Kidney (tissue), 14 donors: ENCODE results near the gene SCN1A. TPM values are rescaled to one million over a fixed set of nuclear protein-coding genes. Genes with fewer than 3 reads are reported as not detected.

Experiments used
- DNase-seq, 5 donors: peaks; one replicate each; pipeline ENCODE4 v3.0.0-alpha.2; 2013 to 2020
- FAIRE-seq: peaks from 2 replicates; lab custom pipeline; 2012; peaks lifted over from hg19 to GRCh38; lab: Jason Lieb, UNC
- H3K27ac ChIP-seq, 2 donors: one replicate each; pipeline ENCODE4 v1.7.0; 2013; ENCODE audit warnings: low read depth in 2 of 2, low read length in 2 of 2, inconsistent platforms in 1 of 2
- H3K27me3 ChIP-seq: one replicate; pipeline ENCODE4 v1.7.1; 2013; ENCODE audit warnings: low read length, inconsistent platforms; ENCODE audit not compliant: control insufficient read depth, insufficient read depth
- H3K36me3 ChIP-seq, 3 donors: one replicate each; pipeline versions ENCODE4 v1.7.0 to v1.7.1; 2013; ENCODE audit warnings: low read length in 3 of 3, control low read depth in 1 of 3, inconsistent platforms in 1 of 3; ENCODE audit not compliant: insufficient read depth in 3 of 3, control insufficient read depth in 2 of 3
- H3K4me1 ChIP-seq, 3 donors: one replicate each; pipeline versions ENCODE4 v1.7.0 to v1.7.1; 2013; ENCODE audit warnings: low read length in 3 of 3, inconsistent platforms in 1 of 3, low read depth in 1 of 3; ENCODE audit not compliant: control insufficient read depth in 2 of 3, insufficient read depth in 2 of 3
- H3K4me3 ChIP-seq, 3 donors: one replicate each; pipeline versions ENCODE4 v1.7.0 to v1.8.1; 2013; ENCODE audit warnings: low read length in 3 of 3, control low read depth in 1 of 3, inconsistent platforms in 1 of 3
- H3K9ac ChIP-seq, 3 donors: one replicate each; pipeline versions ENCODE4 v1.7.0 to v1.7.1; 2013; ENCODE audit warnings: low read length in 3 of 3, control low read depth in 1 of 3, inconsistent platforms in 1 of 3
- H3K9me3 ChIP-seq, 3 donors: one replicate each; pipeline versions ENCODE4 v1.7.0 to v1.7.1; 2013; ENCODE audit warnings: low read length in 3 of 3, control low read depth in 1 of 3, inconsistent platforms in 1 of 3; ENCODE audit not compliant: control insufficient read depth in 2 of 3, insufficient read depth in 1 of 3
- intact Hi-C: fragments of 100-400 bp; cut with DNase I; formaldehyde crosslinking; loops from one replicate; pipeline ENCODE4 v1.11.1; 2022
- polyA plus RNA-seq: library from polyadenylated mRNA; stranded (reverse); fragments of 350-450 nt; fragmentation: Illumina TruSeq; extraction: RNeasy Lipid Tissue Mini Kit (QIAGEN cat#74804); gene quantifications from one replicate; pipeline ENCODE4 v1.2.3, GENCODE V29; 2014; ENCODE audit warnings: low read depth, low replicate concordance; ENCODE audit not compliant: insufficient read depth
- total RNA-seq: library from RNA; stranded (reverse); fragmentation: NEBNext Ultra II Directional; extraction: Animal tissue kit (Norgen Biotek cat#: 25700); gene quantifications from one replicate; pipeline ENCODE4 v1.2.1, GENCODE V29; 2021
- TF ChIP-seq, protein P1 (sequence below): IDR thresholded peaks from 3 replicates; pipeline ENCODE4 v1.5.1; 2012; ENCODE audit warnings: mild to moderate bottlenecking, moderate library complexity, borderline replicate concordance; ENCODE audit not compliant: insufficient read depth; ENCODE audit errors: extremely low read depth
- donor health status: control.
- donor health status: control.
- donor health status: control.
- donor health status: control.
- donor health status: control.
- donor health status: DM: yes; HTN: yes; CAD: no.
- donor health status: Normal renal cell carcinoma (clear cell type).

SCN1A gene
- total and polyA plus RNA-seq, 2 donors from 2014 or later, result not detected

GRCh38 chr2:166128156-166128505 lies 311 bp upstream of the SCN1A start:
- Histone ChIP-seq H3K9ac (no peak overlapping the region), H3K27me3 (no peaks in the 10 kb centered on the region), H3K4me3 (no peak overlapping the region), H3K4me1 (no peaks in the 10 kb centered on the region), H3K9me3 (no peaks in the 10 kb centered on the region), H3K27ac (no peak overlapping the region), H3K36me3 (no peaks in the 10 kb centered on the region)
- TF ChIP-seq, protein P1, sequence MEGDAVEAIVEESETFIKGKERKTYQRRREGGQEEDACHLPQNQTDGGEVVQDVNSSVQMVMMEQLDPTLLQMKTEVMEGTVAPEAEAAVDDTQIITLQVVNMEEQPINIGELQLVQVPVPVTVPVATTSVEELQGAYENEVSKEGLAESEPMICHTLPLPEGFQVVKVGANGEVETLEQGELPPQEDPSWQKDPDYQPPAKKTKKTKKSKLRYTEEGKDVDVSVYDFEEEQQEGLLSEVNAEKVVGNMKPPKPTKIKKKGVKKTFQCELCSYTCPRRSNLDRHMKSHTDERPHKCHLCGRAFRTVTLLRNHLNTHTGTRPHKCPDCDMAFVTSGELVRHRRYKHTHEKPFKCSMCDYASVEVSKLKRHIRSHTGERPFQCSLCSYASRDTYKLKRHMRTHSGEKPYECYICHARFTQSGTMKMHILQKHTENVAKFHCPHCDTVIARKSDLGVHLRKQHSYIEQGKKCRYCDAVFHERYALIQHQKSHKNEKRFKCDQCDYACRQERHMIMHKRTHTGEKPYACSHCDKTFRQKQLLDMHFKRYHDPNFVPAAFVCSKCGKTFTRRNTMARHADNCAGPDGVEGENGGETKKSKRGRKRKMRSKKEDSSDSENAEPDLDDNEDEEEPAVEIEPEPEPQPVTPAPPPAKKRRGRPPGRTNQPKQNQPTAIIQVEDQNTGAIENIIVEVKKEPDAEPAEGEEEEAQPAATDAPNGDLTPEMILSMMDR, result no peak
- FAIRE-seq, result no peak
- DNase-seq, result no peak
- intact Hi-C loops, result no loop called here

GRCh38 chr2:166126007-166126639 lies 1.7 kb downstream of the SCN1A start:
- no peak overlapping the region for H3K4me3 ChIP-seq
- H3K27me3 ChIP-seq, result no peaks in the 10 kb centered on the region
- no peaks in the 10 kb centered on the region for H3K36me3 ChIP-seq
- H3K27ac ChIP-seq, result no peak overlapping the region
- intact Hi-C loops, result no loop called here
- no peak overlapping the region for H3K9ac ChIP-seq
- TF ChIP-seq, protein P1, result no peak
- no peaks in the 10 kb centered on the region for H3K4me1 ChIP-seq
- FAIRE-seq (no peak), DNase-seq (no peak)
- H3K9me3 ChIP-seq, result no peaks in the 10 kb centered on the region

- intact Hi-C loops, result no loop called here
- FAIRE-seq, result no peak
- DNase-seq, result no peak
Observed at GRCh38 chr2:166125557-166125956, 2.3 kb downstream of the SCN1A start.

More at GRCh38 chr2:166125557-166125956, 2.3 kb downstream of the SCN1A start:
- TF ChIP-seq, protein P1, result no peak
- Histone ChIP-seq H3K36me3 (no peaks in the 10 kb centered on the region), H3K4me3 (no peak overlapping the region), H3K9ac (no peak overlapping the region), H3K27me3 (no peaks in the 10 kb centered on the region), H3K9me3 (no peaks in the 10 kb centered on the region), H3K27ac (no peak overlapping the region), H3K4me1 (no peaks in the 10 kb centered on the region)
